GM23338 (cell line): ENCODE results near the gene KRT74.

ENCODE experiments used
- CREB1 ChIP-seq: fragments of 250-450 bp; sonication (Bioruptor Pico); IDR thresholded peaks from 2 replicates; pipeline ENCODE4 v1.5.0; 2020; ENCODE audit warnings: low read depth, mild to moderate bottlenecking, moderate library complexity
- CTCF ChIP-seq, 2 experiments: fragments of 200-600 bp in 1 of 2; sonication (generic) in 1 of 2; conservative IDR thresholded peaks; 2 replicates each; pipeline versions ENCODE4 v1.5.1 to v1.6.1; 2016 to 2017; ENCODE audit warnings: antibody characterized with exemption in 2 of 2, low read depth in 2 of 2, mild to moderate bottlenecking in 2 of 2, moderate library complexity in 1 of 2
- ETS1 ChIP-seq: IDR thresholded peaks from 2 replicates; pipeline ENCODE4 v1.6.1; 2016; ENCODE audit warnings: antibody characterized with exemption
- EZH2 ChIP-seq: fragments of 200-600 bp; sonication (generic); IDR thresholded peaks from one replicate; pipeline ENCODE4 v1.8.0; 2017; ENCODE audit warnings: antibody characterized with exemption, mild to moderate bottlenecking, low read depth; ENCODE audit not compliant: unreplicated experiment
- EZH2phosphoT487 ChIP-seq: fragments of 200-600 bp; sonication (generic); IDR thresholded peaks from one replicate; pipeline ENCODE4 v1.8.1; 2018; ENCODE audit warnings: antibody characterized with exemption; ENCODE audit not compliant: unreplicated experiment
- POLR2AphosphoS5 ChIP-seq: IDR thresholded peaks from 2 replicates; pipeline ENCODE4 v1.6.1; 2016; ENCODE audit warnings: antibody characterized with exemption, low read depth

GRCh38 chr12:52579468-52580465, 6.1 kb upstream of the KRT74 start:
- TF ChIP-seq CTCF (conservative IDR thresholded peaks at IDR 0.05; ENCODE audit: low read depth in 2 of 2) (no peak), EZH2phosphoT487 (no peak), POLR2AphosphoS5 (no peak), EZH2 (no peak), ETS1 (no peak), CREB1 (CRISPR knock-in tag) (no peak)
